GM12875 (cell line): Measurements from ENCODE around the gene DDT.

Experiments used
- H3K4me3 ChIP-seq: one replicate; pipeline ENCODE4 v1.5.1; 2011; ENCODE audit warnings: low read depth, low read length, control low read depth
- TF ChIP-seq, protein P1 (sequence below): IDR thresholded peaks from 2 replicates; pipeline ENCODE4 v1.5.1; 2011; ENCODE audit warnings: low read depth, mild to moderate bottlenecking, control low read depth, inconsistent platforms, low read length, moderate library complexity, borderline replicate concordance; ENCODE audit not compliant: insufficient read depth

DDT gene

DNA sequence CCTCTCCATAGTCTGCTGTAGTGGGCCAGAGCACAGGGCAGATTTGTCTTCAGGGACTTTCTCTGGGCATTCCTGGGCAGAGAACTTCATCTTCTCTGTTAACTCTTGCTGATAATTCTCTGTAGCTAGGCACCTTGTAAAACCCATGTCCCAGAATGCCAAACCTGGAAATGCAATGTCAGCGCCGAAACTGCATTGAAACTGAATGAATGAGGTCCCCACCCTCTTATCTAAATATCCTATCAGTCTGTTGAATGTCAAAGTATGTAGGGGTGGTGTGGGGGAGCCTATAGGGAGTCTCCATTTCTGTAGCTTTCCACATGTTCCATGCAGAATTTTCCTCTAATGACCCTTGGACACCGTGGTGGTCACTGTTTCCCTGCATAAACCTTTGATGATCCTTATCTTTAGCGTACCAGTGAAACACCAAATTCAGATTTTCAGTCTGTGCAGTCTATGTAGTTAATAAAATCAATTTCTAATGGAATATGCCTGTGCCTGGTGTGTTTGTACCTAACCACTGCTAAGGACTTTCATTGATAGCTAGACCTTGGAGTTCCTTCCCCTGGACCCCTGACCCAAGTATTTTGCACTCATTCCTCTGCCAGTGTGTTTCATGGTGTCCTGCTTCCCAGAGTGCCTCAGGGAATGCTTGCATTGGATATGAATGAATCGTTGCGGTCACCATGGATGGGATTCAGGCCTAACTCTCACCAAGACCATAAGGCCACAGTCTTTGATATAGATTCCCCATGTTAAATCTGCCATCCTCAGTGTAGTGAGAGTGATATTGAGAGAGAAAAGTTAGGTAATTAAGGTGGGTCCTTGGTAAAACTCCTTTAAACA is 34.4 kb upstream of the DDT start:
- TF ChIP-seq, protein P1, sequence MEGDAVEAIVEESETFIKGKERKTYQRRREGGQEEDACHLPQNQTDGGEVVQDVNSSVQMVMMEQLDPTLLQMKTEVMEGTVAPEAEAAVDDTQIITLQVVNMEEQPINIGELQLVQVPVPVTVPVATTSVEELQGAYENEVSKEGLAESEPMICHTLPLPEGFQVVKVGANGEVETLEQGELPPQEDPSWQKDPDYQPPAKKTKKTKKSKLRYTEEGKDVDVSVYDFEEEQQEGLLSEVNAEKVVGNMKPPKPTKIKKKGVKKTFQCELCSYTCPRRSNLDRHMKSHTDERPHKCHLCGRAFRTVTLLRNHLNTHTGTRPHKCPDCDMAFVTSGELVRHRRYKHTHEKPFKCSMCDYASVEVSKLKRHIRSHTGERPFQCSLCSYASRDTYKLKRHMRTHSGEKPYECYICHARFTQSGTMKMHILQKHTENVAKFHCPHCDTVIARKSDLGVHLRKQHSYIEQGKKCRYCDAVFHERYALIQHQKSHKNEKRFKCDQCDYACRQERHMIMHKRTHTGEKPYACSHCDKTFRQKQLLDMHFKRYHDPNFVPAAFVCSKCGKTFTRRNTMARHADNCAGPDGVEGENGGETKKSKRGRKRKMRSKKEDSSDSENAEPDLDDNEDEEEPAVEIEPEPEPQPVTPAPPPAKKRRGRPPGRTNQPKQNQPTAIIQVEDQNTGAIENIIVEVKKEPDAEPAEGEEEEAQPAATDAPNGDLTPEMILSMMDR = no peak
- no peak overlapping the region for H3K4me3 ChIP-seq

GRCh38 chr22:24008022-24008283 is 33.7 kb upstream of the DDT start:
- H3K4me3 ChIP-seq = no peak overlapping the region
- TF ChIP-seq, protein P1 = no peak

GRCh38 chr22:24007253-24008021 is 33.2 kb upstream of the DDT start:
- H3K4me3 ChIP-seq = no peak overlapping the region
- TF ChIP-seq, protein P1 = no peak

DNA sequence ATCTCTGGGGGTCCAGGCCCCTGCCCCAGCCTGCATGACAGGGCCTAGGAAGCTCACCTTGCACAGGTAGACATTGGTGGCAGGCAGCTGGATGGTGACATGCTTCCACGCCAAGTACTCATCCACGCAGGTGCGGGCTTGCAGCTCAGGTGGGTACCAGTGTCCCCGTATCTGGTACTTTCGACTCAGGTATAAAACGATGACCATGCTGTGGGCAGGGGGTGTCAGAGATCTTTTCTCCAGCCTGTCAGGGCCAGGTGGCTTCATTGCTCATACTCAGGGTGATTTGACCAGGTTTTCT is 32.6 kb upstream of the DDT start:
- TF ChIP-seq, protein P1 = no peak
- no peak overlapping the region for H3K4me3 ChIP-seq

DNA sequence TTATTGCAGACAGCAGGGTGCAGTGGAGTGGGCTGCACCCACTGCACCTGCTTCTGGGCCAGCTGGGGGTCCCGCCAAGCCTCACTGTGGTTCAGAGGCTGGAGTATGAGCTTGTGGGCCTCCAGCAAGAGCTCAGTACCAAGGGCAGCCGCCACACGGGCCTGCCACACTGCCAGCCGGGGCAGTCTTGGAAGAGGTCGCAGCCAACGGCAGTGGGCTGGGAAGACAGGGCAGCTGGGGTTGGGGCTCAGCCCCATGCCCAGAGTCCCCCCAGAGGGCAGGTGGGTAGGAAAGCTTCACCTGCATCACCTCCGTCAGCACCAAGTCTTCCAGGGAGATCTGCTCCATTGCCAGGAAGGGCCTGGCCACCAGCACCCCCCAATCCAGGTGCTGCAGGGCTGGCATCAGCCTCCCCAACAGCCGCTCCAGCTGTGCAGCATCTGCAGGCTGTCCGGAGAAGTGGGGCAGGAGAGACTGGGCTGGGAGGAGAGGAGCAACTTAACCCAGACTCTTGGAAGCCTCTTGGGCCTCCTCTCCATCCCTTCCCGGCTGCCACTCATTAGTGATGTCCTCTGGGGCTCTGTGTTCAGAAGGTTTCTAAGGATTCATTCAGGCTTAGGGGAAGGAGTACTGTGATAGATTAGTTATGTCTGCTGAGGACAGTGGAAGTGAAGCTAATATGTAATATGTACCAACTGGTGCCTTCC is 32.1 kb upstream of the DDT start:
- no peak overlapping the region for H3K4me3 ChIP-seq
- TF ChIP-seq, protein P1 = no peak

GRCh38 chr22:24005201-24005600 is 31.0 kb upstream of the DDT start, which contains the start of gene GSTT4:
Gene GSTT4, minus strand, starts transcription at chr22:24005453. Its CDS starts 97 bp downstream, at chr22:24005356.
- TF ChIP-seq, protein P1 = no peak
- H3K4me3 ChIP-seq = no peak within 1 kb of the TSS
